CD14-positive monocyte (primary cell): ENCODE data around the gene HHIPL1. TPM values are rescaled to one million over a fixed set of nuclear protein-coding genes. Genes with fewer than 3 reads are reported as not detected.

ENCODE experiments used
- DNase-seq, 3 donors: peaks; one replicate each; pipeline ENCODE4 v3.0.0-alpha.2; 2011 to 2022
- H2AFZ ChIP-seq: 2 replicates; pipeline ENCODE4 v1.6.0; 2012; ENCODE audit warnings: mild to moderate bottlenecking, low read depth, low read length, inconsistent platforms; ENCODE audit not compliant: insufficient read depth, poor library complexity, severe bottlenecking
- H3K27ac ChIP-seq, 2 donors: 1 replicate in 1 of 2; 2 replicates in 1 of 2; pipeline ENCODE4 v1.5.1; 2012 to 2013; ENCODE audit warnings: low read length in 2 of 2, control low read depth in 1 of 2, inconsistent platforms in 1 of 2, low read depth in 1 of 2, mild to moderate bottlenecking in 1 of 2
- H3K27me3 ChIP-seq, 2 donors: one replicate each; pipeline versions ENCODE4 v1.6.0 to v1.6.1; 2011 to 2013; ENCODE audit warnings: low read length in 2 of 2; ENCODE audit not compliant: control insufficient read depth in 2 of 2, insufficient read depth in 2 of 2
- H3K36me3 ChIP-seq, 2 donors: replicated peaks in 1 of 2; 1 replicate in 1 of 2; 2 replicates in 1 of 2; pipeline versions ENCODE4 v1.5.1 to v1.6.1; 2012 to 2013; ENCODE audit warnings: low read length in 2 of 2, control low read depth in 1 of 2, inconsistent platforms in 1 of 2, mild to moderate bottlenecking in 1 of 2; ENCODE audit not compliant: insufficient read depth in 2 of 2, control insufficient read depth in 1 of 2
- H3K4me1 ChIP-seq, 2 donors: 1 replicate in 1 of 2; 2 replicates in 1 of 2; pipeline versions ENCODE4 v1.5.1 to v1.6.1; 2012 to 2013; ENCODE audit warnings: low read length in 2 of 2, control low read depth in 1 of 2, inconsistent platforms in 1 of 2, mild to moderate bottlenecking in 1 of 2, moderate library complexity in 1 of 2; ENCODE audit not compliant: insufficient read depth in 2 of 2, control insufficient read depth in 1 of 2
- H3K4me2 ChIP-seq: replicated peaks from 2 replicates; pipeline ENCODE3; 2012; ENCODE audit warnings: low read length, moderate library complexity, mild to moderate bottlenecking; ENCODE audit not compliant: poor library complexity, severe bottlenecking; ENCODE audit errors: extremely low read depth
- H3K4me3 ChIP-seq, 3 experiments: fragments of 200-600 bp in 1 of 3; sonication (generic) in 1 of 3; replicated peaks in 1 of 3; 1 replicate in 2 of 3; 2 replicates in 1 of 3; pipeline ENCODE4 v1.5.1; 2011 to 2013; ENCODE audit warnings: low read length in 3 of 3, mild to moderate bottlenecking in 3 of 3, control low read depth in 2 of 3, low read depth in 2 of 3, inconsistent platforms in 1 of 3, moderate library complexity in 1 of 3
- H3K79me2 ChIP-seq: 2 replicates; pipeline ENCODE4 v1.6.0; 2012; ENCODE audit warnings: mild to moderate bottlenecking, control low read depth, inconsistent platforms, low read length, moderate library complexity; ENCODE audit not compliant: insufficient read depth
- H3K9ac ChIP-seq: 2 replicates; pipeline ENCODE4 v1.6.0; 2017; ENCODE audit warnings: low read length, mild to moderate bottlenecking; ENCODE audit not compliant: insufficient read depth, poor library complexity, severe bottlenecking
- H3K9me3 ChIP-seq, 2 donors: replicated peaks in 1 of 2; 1 replicate in 1 of 2; 2 replicates in 1 of 2; pipeline versions ENCODE4 v1.5.1 to v1.6.1; 2012 to 2013; ENCODE audit warnings: low read length in 2 of 2, control low read depth in 1 of 2; ENCODE audit not compliant: control insufficient read depth in 1 of 2, insufficient read depth in 1 of 2
- H4K20me1 ChIP-seq: 2 replicates; pipeline ENCODE4 v1.6.0; 2012; ENCODE audit warnings: mild to moderate bottlenecking, low read length, control low read depth, moderate library complexity; ENCODE audit not compliant: insufficient read depth
- H3K27ac Mint-ChIP-seq, 7 donors: one replicate each; pipeline ENCODE4 v1.8.0; 2020; ENCODE audit warnings: mild to moderate bottlenecking in 7 of 7, mixed read lengths in 7 of 7, moderate library complexity in 6 of 7, inconsistent platforms in 2 of 7
- H3K27me3 Mint-ChIP-seq, 3 donors: one replicate each; pipeline ENCODE4 v1.8.0; 2021 to 2022; ENCODE audit warnings: low read depth in 3 of 3, mild to moderate bottlenecking in 3 of 3, mixed read lengths in 3 of 3, moderate library complexity in 3 of 3, inconsistent platforms in 1 of 3
- H3K36me3 Mint-ChIP-seq, 2 donors: one replicate each; pipeline ENCODE4 v1.8.0; 2020; ENCODE audit warnings: mixed read lengths in 2 of 2, inconsistent platforms in 1 of 2, mild to moderate bottlenecking in 1 of 2
- H3K4me1 Mint-ChIP-seq: one replicate; pipeline ENCODE4 v1.8.0; 2020; ENCODE audit warnings: mild to moderate bottlenecking, mixed read lengths
- H3K4me3 Mint-ChIP-seq, 2 donors: one replicate each; pipeline ENCODE4 v1.8.0; 2020; ENCODE audit warnings: mild to moderate bottlenecking in 2 of 2, mixed read lengths in 2 of 2, moderate library complexity in 1 of 2
- H3K9me3 Mint-ChIP-seq, 7 donors: one replicate each; pipeline ENCODE4 v1.8.0; 2020 to 2022; ENCODE audit warnings: mixed read lengths in 7 of 7, mild to moderate bottlenecking in 6 of 7, moderate library complexity in 6 of 7, inconsistent platforms in 2 of 7
- WGBS: methylation state at CpG from one replicate; pipeline ENCODE4 v1.1.5; 2013; ENCODE audit warnings: missing lambda C conversion rate; ENCODE audit not compliant: insufficient coverage; 5-methylcytosine and 5-hydroxymethylcytosine counted together
- intact Hi-C, 2 donors: fragments of 100-400 bp; cut with micrococcal nuclease; formaldehyde crosslinking; loops; one replicate each; pipeline versions ENCODE4 v1.15.0 to v1.15.1; 2023
- polyA plus RNA-seq, 3 donors: library from polyadenylated mRNA; depleted of rRNA in 1 of 3; unstranded in 2 of 3; stranded (reverse) in 1 of 3; fragments of 300-500 nt in 2 of 3; fragments of >200 nt in 1 of 3; fragmentation: Illumina TruSeq in 2 of 3; gene quantifications; 1 replicate in 2 of 3; 2 replicates in 1 of 3; pipeline ENCODE4 v1.2.3, GENCODE V29; 2012 to 2021
- TF ChIP-seq, protein P1 (sequence below): fragments of 200-600 bp; IDR thresholded peaks from one replicate; pipeline ENCODE4 v1.8.0; 2022; ENCODE audit warnings: antibody characterized with exemption, mild to moderate bottlenecking

The HHIPL1 gene
- polyA plus RNA-seq, 3 donors = 0.09 TPM; not detected in 2

DNA sequence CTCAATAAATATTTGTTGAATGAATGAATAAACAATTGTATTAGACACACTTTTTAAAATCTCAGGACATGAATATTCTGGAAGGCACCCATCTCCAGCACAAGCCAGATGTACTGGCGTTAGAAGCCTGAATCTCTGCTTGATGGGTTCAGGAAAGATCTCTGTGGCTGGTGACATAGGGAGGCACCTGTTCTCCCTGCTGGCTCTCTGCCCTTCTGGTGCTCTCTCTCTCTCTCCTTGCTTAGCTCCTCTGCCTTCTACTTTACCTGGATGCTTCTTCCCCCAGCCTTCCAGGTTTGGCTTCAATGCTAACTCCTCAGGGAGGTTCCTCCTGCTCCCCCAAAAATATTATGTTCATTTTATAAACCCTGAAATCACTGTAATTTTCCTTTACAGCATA lies 40.7 kb downstream of the HHIPL1 start:
- H3K27me3 ChIP-seq = peaks cover 8 to 30% of the 10 kb centered on the region in 2 donors
- WGBS = no CpG with 5 or more reads among the region's 1 CpG
- TF ChIP-seq, protein P1, sequence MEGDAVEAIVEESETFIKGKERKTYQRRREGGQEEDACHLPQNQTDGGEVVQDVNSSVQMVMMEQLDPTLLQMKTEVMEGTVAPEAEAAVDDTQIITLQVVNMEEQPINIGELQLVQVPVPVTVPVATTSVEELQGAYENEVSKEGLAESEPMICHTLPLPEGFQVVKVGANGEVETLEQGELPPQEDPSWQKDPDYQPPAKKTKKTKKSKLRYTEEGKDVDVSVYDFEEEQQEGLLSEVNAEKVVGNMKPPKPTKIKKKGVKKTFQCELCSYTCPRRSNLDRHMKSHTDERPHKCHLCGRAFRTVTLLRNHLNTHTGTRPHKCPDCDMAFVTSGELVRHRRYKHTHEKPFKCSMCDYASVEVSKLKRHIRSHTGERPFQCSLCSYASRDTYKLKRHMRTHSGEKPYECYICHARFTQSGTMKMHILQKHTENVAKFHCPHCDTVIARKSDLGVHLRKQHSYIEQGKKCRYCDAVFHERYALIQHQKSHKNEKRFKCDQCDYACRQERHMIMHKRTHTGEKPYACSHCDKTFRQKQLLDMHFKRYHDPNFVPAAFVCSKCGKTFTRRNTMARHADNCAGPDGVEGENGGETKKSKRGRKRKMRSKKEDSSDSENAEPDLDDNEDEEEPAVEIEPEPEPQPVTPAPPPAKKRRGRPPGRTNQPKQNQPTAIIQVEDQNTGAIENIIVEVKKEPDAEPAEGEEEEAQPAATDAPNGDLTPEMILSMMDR = no peak
- no peaks in the 10 kb centered on the region for H4K20me1 ChIP-seq
- DNase-seq = no peak
- no peaks in the 10 kb centered on the region for H3K36me3 ChIP-seq
- no peaks in the 10 kb centered on the region for H3K79me2 ChIP-seq
- no peak overlapping the region for H3K27ac ChIP-seq
- no peak overlapping the region for H3K4me3 ChIP-seq
- intact Hi-C loops = loop anchor here in 1 of 2 donors (10.0 kb wide), 1 partner anchor 509 kb away; no protein-coding TSS in a partner anchor
- H3K4me2 ChIP-seq = no peak overlapping the region
- no peak overlapping the region for H2AFZ ChIP-seq
- peaks cover 15 to 20% of the 10 kb centered on the region in 2 donors for H3K4me1 ChIP-seq
- H3K36me3 Mint-ChIP-seq = no peaks in the 10 kb centered on the region
- no peak overlapping the region for H3K9ac ChIP-seq
- peaks cover 0 to 19% (median 3%) of the 10 kb centered on the region in 7 donors for H3K9me3 Mint-ChIP-seq
- H3K4me3 Mint-ChIP-seq = peak overlapping the region; percentile 20 to 80
- H3K27ac Mint-ChIP-seq = no peak overlapping the region
- peaks cover 19% of the 10 kb centered on the region for H3K4me1 Mint-ChIP-seq
- H3K9me3 ChIP-seq = peaks cover 0 to 2% of the 10 kb centered on the region in 2 donors
- peaks cover 46 to 68% (median 51%) of the 10 kb centered on the region in 3 donors for H3K27me3 Mint-ChIP-seq

DNA sequence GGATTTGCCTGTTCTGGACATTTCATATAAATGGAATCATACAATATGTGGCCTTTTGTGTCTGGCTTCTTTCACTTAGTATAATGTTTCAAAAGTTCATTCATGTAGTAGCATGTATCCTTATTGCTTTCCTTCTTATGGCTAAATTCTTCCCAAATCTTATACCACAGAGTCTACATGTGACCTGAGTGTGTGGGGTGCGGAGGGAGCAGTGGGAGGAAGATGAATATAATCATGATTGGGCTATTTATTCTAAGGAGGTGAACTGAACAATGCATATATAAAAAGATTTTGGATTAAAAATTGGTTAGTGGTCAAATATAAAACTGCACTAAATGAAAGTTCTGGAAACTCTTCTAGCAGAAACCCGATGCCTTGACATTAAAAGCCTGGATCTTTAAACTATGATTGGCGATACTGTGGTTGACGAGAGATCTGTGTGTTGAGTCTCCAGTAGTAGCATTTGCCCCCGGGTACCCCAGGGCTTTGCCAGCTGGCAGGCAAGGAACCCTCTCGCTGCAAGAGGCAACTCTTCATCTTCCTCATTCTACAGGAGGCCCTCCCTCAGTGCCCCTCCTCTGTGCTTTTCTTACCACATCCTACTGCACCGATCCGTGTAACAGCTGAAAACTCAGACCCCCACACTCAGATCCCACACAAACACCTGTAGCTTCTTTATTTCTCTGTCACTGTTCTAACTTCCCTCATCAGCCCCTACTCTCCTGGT lies 41.8 kb downstream of the HHIPL1 start:
- intact Hi-C loops = loop anchor here in 1 of 2 donors (10.0 kb wide), 1 partner anchor 508 kb away; no protein-coding TSS in a partner anchor
- peaks cover 15 to 20% of the 10 kb centered on the region in 2 donors for H3K4me1 ChIP-seq
- no peaks in the 10 kb centered on the region for H4K20me1 ChIP-seq
- 40% methylated on average over 5 of the region's 8 CpGs for WGBS
- Mint-ChIP-seq H3K4me1 (peaks cover 19% of the 10 kb centered on the region), H3K36me3 (no peaks in the 10 kb centered on the region), H3K9me3 (peaks cover 0 to 16% (median 3%) of the 10 kb centered on the region in 7 donors), H3K27ac (no peak overlapping the region), H3K4me3 (peak overlapping the region in 1 of 2 donors; percentile 51), H3K27me3 (peaks cover 48 to 64% (median 50%) of the 10 kb centered on the region in 3 donors)
- H3K79me2 ChIP-seq = no peaks in the 10 kb centered on the region
- no peak overlapping the region for H3K9ac ChIP-seq
- no peak overlapping the region for H2AFZ ChIP-seq
- no peak overlapping the region for H3K27ac ChIP-seq
- H3K36me3 ChIP-seq = no peaks in the 10 kb centered on the region
- no peak for DNase-seq
- peaks cover 8 to 30% of the 10 kb centered on the region in 2 donors for H3K27me3 ChIP-seq
- TF ChIP-seq, protein P1 = no peak
- no peak overlapping the region for H3K4me3 ChIP-seq
- H3K9me3 ChIP-seq = peaks cover 0 to 2% of the 10 kb centered on the region in 2 donors
- no peak overlapping the region for H3K4me2 ChIP-seq
